SH-SY5Y (cell line): ENCODE data around the gene POLR3E.

ENCODE experiments used
- GATA2 ChIP-seq: IDR thresholded peaks from 2 replicates; pipeline ENCODE4 v1.6.1; 2011; ENCODE audit warnings: mild to moderate bottlenecking, low read depth, low read length
- GATA3 ChIP-seq: IDR thresholded peaks from 2 replicates; pipeline ENCODE4 v1.6.1; 2011; ENCODE audit warnings: low read depth, mild to moderate bottlenecking, low read length, moderate library complexity

DNA sequence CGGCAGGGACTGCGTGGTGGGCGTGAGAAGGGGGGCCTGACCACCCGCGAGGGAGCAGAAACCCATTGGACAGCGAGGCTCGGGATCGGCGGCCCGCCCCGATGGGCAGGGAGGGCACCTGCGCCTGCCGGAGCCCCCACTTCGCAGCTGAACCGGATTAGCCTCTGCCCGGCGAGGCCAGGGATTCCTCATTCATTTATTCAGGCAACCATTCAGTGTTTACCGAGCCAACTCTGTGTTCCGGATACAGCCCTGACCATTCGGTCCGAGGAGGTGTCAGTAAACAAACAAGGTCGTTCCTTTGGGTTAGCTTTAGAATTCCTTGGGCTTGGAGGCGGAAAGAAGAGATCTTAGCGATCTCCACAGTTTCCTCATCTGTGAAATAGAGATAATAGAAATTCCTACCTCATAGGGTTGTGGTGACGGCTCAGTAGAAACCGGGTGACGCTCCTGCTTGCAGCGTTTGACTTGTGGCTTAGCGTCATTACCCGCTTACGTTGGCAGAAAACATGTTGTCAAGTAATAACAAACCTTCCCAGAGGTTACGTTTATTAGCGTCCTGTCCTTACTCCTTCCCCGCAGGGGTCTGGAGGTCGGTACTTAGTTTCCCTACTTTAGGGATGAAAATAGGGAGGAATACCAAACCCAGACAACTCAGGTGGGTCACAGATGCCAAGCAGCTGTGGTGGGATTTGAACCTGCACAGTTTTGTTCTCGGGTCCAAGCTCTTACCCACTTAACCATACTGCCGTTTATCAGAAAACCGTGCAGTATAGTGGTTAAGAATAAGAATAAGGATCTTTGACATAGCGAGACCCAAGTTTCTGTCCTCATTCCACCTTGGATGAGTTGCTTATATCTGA, 893 bp downstream of the POLR3E start:
- TF ChIP-seq GATA3 (no peak), GATA2 (no peak)
